ENCODE measurements around the gene CT47C1. TPM values are rescaled to one million over a fixed set of nuclear protein-coding genes. Genes with fewer than 3 reads are reported as not detected.

Gene CT47C1
- polyA plus RNA-seq, 1 of the 3 experiments (the other 2 are of a cell fraction) = not detected

Other genes with a start within 250 kb of the CT47C1 start
- gene ZCCHC12, start 249.2 kb upstream of the CT47C1 start, polyA plus RNA-seq (2012; rRNA removed) = 0.26 and 0.31 TPM in 2 replicates
- 0.07 and 0.11 TPM in 2 replicates for gene LONRF3, start 98.4 kb upstream of the CT47C1 start, polyA plus RNA-seq (2012; rRNA removed)
- not detected in 2 replicates for gene KIAA1210, start 54.8 kb downstream of the CT47C1 start, polyA plus RNA-seq (2012; rRNA removed)
- gene PGRMC1, start 163.3 kb downstream of the CT47C1 start, polyA plus RNA-seq (2012; rRNA removed) = 65.3 and 77.6 TPM in 2 replicates

Data from SK-N-SH (cell line).